Neural progenitor cell (in vitro differentiated cells): ENCODE data around the gene MEG3.

Experiments
- EZH2 ChIP-seq: fragments of 200-600 bp; sonication (generic); IDR thresholded peaks from 2 replicates; pipeline ENCODE4 v1.6.1; 2017; ENCODE audit warnings: antibody characterized with exemption, mild to moderate bottlenecking, moderate library complexity
- TF ChIP-seq, protein P1 (sequence below): fragments of 200-600 bp; sonication (generic); IDR thresholded peaks from 2 replicates; pipeline ENCODE4 v1.5.1; 2017; ENCODE audit warnings: antibody characterized with exemption, mild to moderate bottlenecking

DNA sequence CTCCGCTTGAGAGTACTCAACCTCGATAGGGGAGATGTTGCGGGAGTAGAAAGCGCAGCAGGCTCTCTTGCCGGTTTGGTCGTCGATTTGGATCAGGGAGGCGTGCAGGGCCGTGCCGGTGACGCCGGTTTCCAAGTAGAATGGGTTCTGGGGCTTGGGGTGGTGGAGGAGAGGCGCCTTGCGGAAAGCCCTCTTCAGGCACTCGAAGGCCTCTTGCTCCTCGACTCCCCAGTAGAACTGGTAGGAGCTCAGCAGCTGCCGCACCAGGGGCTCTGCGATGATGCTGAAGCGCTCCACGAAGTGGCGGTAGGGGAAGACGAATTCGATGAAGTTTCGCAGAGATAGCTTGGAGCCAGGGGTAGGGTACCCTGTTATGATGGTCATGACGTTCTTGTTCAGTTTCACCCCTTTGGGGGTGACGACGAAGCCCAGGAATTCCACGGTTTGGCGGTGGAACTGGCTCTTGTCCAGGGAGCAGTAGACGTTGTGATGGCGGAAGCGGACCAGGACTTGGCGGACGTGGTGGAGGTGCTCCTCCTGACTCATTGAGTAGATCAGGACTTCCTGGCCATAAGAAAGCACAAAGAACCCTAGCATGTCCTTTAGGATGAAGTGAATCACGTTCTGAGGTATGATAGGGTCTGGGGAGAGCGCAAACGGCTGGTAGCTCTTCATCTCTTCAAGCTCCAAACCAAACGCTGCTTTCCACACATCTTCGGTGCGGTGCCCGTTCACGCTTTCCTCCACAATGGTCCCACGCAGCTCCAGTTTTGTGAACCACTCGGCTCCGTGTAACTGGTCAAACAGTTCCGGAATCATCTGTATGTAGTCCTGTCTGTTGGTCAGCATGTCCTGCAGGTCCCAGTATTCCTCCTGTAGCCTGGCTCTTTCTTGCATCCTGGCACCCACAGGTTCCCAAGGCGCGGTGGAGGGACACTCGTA lies 56.4 kb downstream of the MEG3 start:
- TF ChIP-seq, protein P1, sequence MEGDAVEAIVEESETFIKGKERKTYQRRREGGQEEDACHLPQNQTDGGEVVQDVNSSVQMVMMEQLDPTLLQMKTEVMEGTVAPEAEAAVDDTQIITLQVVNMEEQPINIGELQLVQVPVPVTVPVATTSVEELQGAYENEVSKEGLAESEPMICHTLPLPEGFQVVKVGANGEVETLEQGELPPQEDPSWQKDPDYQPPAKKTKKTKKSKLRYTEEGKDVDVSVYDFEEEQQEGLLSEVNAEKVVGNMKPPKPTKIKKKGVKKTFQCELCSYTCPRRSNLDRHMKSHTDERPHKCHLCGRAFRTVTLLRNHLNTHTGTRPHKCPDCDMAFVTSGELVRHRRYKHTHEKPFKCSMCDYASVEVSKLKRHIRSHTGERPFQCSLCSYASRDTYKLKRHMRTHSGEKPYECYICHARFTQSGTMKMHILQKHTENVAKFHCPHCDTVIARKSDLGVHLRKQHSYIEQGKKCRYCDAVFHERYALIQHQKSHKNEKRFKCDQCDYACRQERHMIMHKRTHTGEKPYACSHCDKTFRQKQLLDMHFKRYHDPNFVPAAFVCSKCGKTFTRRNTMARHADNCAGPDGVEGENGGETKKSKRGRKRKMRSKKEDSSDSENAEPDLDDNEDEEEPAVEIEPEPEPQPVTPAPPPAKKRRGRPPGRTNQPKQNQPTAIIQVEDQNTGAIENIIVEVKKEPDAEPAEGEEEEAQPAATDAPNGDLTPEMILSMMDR = no peak
- TF ChIP-seq EZH2 = no peak
